GM15510 (cell line): ENCODE measurements around the gene SNX14.

ENCODE experiments used
- POLR2A ChIP-seq: IDR thresholded peaks from 3 replicates; pipeline ENCODE4 v1.6.1; 2011; ENCODE audit warnings: borderline replicate concordance; ENCODE audit not compliant: insufficient read length; ENCODE audit errors: extremely low read depth

SNX14 gene

DNA sequence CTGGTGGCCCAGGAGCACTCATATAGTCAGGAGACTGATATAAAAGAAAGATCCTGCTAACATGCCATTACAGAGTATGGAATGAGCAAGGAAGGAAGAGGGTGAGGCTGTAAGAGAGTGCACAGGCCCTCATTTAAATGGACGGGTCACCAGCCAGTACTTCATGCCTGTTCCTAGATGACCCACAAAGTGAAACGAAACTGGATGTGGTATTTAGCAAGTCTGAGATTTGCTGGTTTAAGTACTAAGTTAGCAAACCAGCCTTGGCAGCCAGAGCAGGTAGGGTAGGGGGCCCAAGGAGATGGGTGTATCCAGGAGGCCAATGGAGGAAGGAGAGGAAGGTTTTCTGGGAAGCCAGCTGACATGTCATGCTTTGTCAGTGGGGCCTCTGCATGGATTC, 127.9 kb downstream of the SNX14 start:
- TF ChIP-seq POLR2A, result no peak

GRCh38 chr6:85464722-85465150, 128.9 kb downstream of the SNX14 start:
- TF ChIP-seq POLR2A, result no peak

GRCh38 chr6:85464260-85464644, 129.4 kb downstream of the SNX14 start:
- no peak for TF ChIP-seq POLR2A

DNA sequence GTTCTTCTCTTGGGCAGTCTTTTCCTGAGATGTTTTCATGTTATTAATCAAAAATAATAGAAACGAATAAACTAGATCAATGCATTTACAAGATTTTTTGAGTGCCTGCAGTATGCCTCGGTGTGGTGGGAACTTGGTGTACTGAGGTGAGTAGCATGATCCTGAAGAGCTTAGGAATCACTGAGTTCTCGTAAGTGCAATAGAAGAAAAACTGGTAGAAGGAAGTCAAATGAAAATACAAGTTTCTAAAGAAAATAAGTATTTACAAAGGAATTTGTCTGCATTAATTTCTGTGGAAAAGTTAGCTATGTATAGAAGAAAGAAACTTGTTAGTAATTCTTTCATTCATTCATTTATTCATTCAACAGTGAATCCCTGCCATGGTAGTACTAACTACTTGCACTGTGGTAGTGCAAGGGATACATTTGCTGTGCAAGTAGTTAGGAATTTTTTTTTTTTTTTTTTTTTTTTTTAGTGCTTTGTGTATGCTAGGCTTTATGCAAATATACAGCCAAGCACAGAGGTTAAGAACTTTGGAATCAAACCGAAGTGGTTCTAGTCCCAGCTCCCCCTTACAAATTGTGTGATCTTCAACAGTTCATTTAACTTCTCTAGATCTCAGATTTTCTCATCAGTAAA, 129.9 kb downstream of the SNX14 start:
- no peak for TF ChIP-seq POLR2A

DNA sequence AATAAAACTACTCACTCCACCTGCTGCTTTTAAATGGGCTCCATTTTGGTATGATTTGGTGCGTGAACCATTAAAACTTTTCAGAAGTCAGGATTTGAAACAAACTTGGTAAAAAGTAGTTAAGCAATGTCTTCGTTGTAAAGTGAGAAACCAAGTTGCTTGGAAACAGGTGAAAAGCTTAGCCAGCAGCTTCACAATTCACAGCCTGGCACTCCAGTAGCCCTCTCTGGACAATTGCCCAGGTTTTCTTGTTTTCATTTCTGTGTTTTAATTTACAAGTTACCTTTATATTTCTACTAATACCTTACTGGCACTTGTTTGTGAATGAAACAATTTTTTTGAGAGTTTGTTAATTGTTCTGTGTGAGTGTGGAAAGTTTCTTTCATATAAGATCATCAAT, 131.0 kb downstream of the SNX14 start:
- TF ChIP-seq POLR2A, result no peak

DNA sequence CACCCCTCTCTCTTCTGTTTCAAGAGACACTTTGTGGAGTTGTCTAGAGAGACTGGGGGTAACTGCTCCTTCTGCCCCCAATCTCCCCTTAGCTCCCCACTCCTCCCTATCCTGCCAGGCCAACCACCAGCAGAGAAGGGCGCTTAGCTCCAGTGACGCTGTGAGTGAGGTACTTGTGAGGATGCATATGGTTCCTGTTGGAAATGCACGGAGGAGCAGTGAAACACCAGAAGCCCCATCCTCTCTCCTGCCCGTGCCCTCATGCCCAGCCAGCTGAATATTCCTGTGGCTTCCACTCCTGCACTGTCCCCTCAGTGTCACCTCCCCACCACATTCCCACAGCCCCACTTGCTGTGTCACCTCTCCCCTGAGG, 131.9 kb downstream of the SNX14 start:
- TF ChIP-seq POLR2A, result no peak

GRCh38 chr6:85460921-85461797, 132.5 kb downstream of the SNX14 start:
- no peak for TF ChIP-seq POLR2A

DNA sequence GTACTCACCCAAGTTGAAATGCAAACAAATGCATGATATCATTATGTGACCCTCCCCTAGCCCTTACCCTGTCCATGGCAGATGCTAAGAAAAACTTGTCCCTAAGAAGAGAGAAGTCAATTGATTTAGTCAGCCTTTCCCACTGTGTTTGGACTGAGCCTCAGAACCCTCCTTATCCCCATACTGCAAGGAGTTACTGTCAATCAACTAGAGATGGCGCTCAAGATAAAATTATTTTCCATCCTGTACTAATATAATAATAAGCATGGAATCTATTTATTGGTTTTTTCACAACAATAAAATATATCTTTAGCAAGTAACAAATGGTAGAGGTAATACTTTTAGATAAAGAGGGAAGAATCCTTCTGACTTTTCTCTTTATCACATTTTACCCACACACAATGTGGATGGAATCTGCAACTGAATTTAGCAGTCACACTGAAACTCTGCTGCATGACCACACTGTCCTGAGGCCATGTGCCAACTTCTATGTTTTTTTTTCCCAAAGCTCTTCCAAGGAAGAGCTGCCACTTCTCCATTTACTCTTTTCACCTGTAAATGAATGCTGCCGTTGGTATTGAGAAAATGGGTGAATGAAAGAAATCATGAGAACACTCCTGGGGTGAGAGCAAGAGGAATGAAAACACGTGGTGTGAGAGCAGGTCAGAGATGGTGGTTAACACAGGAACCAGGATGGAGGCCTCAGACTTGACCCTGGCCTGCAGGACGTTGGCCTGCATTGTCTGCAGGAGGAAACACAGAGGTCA, 133.3 kb downstream of the SNX14 start:
- no peak for TF ChIP-seq POLR2A

DNA sequence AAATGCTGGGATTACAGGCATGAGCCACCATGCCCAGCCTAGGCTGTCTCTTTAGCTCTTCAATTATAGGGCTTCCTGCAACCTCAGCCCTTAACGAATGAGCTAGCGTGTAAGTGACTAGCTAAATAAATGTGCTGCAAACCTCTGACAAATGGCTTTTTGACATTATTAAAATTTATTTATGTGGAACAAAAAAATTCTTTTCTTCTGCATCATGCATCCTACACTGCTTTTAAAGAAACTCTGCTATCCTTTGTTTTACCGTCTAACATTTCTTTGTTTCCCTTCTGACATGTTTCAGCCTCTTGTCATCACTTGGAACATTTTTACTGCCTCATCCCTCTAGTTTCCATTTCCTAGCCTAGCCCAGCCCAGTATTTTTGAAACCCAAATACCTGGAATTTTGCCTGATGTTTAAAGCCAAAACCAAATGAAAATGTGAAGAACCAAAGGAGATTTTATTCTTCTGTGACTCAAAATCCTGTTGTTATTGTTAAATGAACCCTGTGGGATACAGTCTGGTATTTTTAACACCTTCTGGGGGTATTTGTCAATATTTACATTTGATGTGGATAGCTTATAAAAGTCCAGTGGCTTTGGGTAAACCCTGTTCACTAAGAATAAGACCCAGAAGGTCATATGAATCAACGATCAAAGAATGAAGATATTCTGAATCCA, 134.3 kb downstream of the SNX14 start:
- no peak for TF ChIP-seq POLR2A

DNA sequence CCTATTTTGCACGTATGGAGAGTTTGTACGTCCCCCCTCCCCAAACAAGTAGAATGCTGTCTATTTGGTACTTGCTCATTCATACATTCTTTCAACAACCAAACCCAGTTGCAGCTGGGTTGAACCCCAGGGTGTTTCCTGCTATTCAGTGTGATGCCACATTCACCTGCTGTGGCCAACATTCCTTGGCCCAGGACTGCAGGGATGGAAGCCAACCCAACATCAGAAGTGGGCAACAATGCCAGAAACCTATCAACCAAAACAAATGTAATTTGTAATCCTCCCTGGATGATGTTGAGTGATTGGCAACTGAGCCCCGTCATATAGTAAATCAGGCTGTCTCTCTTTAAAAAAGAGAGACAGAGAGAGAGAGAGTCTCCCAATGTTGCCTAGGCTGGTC, 134.9 kb downstream of the SNX14 start:
- TF ChIP-seq POLR2A, result no peak

DNA sequence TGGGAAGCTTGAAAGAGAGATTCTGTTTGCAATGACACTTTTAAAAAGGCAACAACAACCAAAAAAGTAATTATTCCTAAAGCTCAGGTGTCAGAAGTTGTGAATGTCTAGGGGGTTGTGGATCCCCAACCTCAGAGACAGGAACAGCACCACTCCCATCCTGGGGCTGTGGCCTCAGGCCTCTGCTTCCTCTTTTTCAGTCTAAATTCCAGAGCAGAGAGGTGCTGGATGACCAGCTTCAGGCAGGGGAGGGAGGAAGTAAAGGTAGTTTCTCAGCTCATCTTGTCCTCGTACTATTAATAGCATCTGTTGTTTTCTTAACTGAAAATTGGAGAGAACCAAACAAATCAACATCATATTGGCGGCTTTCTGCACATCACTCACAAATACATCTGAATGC, 135.5 kb downstream of the SNX14 start:
- TF ChIP-seq POLR2A, result no peak

DNA sequence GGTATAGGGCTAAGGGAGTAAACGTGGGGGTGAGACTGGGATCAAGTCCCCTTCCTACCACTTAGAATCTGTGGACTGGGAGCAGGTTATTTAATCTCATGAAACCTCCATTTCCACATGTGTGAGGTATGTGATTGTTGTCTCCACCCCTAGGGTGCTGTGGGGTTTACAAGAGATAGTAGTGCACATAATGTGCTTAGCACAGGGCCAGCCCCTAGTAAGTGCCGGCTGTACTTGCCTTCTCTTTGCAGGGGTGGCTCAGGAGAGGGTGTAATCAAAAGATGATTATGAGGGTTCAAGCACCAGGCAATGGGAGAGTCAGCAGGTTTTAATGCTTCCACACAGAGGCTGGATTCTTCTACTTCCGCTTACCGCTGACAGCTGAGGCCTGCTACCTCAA, 136.9 kb downstream of the SNX14 start:
- no peak for TF ChIP-seq POLR2A
